K562 (cell line): ENCODE results near the gene RTF2. TPM values are rescaled to one million over a fixed set of nuclear protein-coding genes. Genes with fewer than 3 reads are reported as not detected.

Source experiments
- ATAC-seq: fragments of 200-7000 bp; cut with Tn5 transposase; 3 replicates; pipeline ENCODE4 v1.9.1; 2020; ENCODE audit warnings: moderate library complexity
- BruUV-seq: library from RNA; stranded (reverse); fragments of 400-500 nt; replicated peaks from 2 replicates; lab custom pipeline; 2021; lab: Mats Ljungman, UMichigan
- CTCF ChIA-PET: fragments of 300-600 bp; formaldehyde crosslinking; extraction: SDS; loops from one replicate; lab custom pipeline; 2021; ENCODE audit warnings: low intra/inter-chr PET ratio; lab: Yijun Ruan, JAX
- POLR2A ChIA-PET: fragments of 300-600, 350-650 bp; sonication (Branson Sonifier 250); formaldehyde crosslinking; extraction: SDS; loops from one replicate; lab custom pipeline; 2021; ENCODE audit warnings: antibody characterized with exemption, inconsistent platforms; lab: Yijun Ruan, JAX
- DNase-seq, 4 experiments: peaks; one replicate each; pipeline versions ENCODE4 v3.0.0 to v3.0.0-alpha.2; 2011 to 2018; ENCODE audit warnings: low spot score in 3 of 4, mixed read lengths in 3 of 4; ENCODE audit errors: extremely low read depth in 1 of 4
- FAIRE-seq: peaks from 2 replicates; lab custom pipeline; 2011; peaks lifted over from hg19 to GRCh38; lab: Jason Lieb, UNC
- H2AFZ ChIP-seq: 2 replicates; pipeline ENCODE4 v1.6.0; 2011; ENCODE audit warnings: low read depth, low read length, control low read depth, inconsistent platforms
- H3K27ac ChIP-seq: fragments of 200-600 bp; 3 replicates; pipeline ENCODE4 v1.8.0; 2011; ENCODE audit warnings: low read depth, mild to moderate bottlenecking, control low read depth, inconsistent platforms, low read length, moderate library complexity, mixed read lengths; ENCODE audit errors: extremely low read depth
- H3K27me3 ChIP-seq, 2 experiments: fragments of 300-600 bp in 1 of 2; 2 replicates in 1 of 2; 3 replicates in 1 of 2; pipeline versions ENCODE4 v1.6.0 to v1.8.0; 2011; ENCODE audit warnings: inconsistent platforms in 2 of 2, low read length in 2 of 2, mild to moderate bottlenecking in 1 of 2, mixed read lengths in 1 of 2, moderate library complexity in 1 of 2; ENCODE audit not compliant: control insufficient read depth in 2 of 2, insufficient read depth in 2 of 2
- H3K36me3 ChIP-seq: fragments of 300-600 bp; 3 replicates; pipeline ENCODE4 v1.8.0; 2011; ENCODE audit warnings: mild to moderate bottlenecking, low read length, inconsistent platforms; ENCODE audit not compliant: control insufficient read depth, insufficient read depth
- H3K4me1 ChIP-seq, 2 experiments: fragments of 200-600 bp in 1 of 2; replicated peaks in 1 of 2; 2 replicates in 1 of 2; 3 replicates in 1 of 2; pipeline versions ENCODE4 v1.5.1 to v1.8.0; 2011; ENCODE audit warnings: inconsistent platforms in 2 of 2, low read length in 2 of 2, mild to moderate bottlenecking in 1 of 2, mixed read lengths in 1 of 2, moderate library complexity in 1 of 2; ENCODE audit not compliant: control insufficient read depth in 2 of 2, insufficient read depth in 2 of 2
- H3K4me2 ChIP-seq: 2 replicates; pipeline ENCODE4 v1.6.1; 2011; ENCODE audit warnings: low read length, control low read depth, inconsistent platforms, mixed read lengths; ENCODE audit not compliant: insufficient read depth
- H3K4me3 ChIP-seq: fragments of 200-600 bp; sonication (generic), shearing (Covaris generic); 2 replicates; pipeline ENCODE4 v1.5.1; 2016; ENCODE audit warnings: control low read depth, inconsistent platforms
- H3K79me2 ChIP-seq: fragments of 200-600 bp; 3 replicates; pipeline ENCODE4 v1.8.0; 2011; ENCODE audit warnings: low read length, inconsistent platforms; ENCODE audit not compliant: control insufficient read depth, insufficient read depth
- H3K9ac ChIP-seq, 2 experiments: 2 replicates each; pipeline versions ENCODE4 v1.6.0 to v1.6.1; 2011; ENCODE audit warnings: low read depth in 2 of 2, low read length in 2 of 2, control low read depth in 1 of 2, inconsistent platforms in 1 of 2, mild to moderate bottlenecking in 1 of 2, mixed read lengths in 1 of 2; ENCODE audit not compliant: insufficient read depth in 1 of 2
- H3K9me1 ChIP-seq: one replicate; pipeline ENCODE4 v1.6.0; 2011; ENCODE audit warnings: inconsistent platforms, mild to moderate bottlenecking, low read length, moderate library complexity; ENCODE audit not compliant: control insufficient read depth, insufficient read depth
- H3K9me3 ChIP-seq: replicated peaks from 2 replicates; pipeline ENCODE4 v1.5.1; 2011; ENCODE audit warnings: low read depth, low read length, inconsistent platforms; ENCODE audit not compliant: control insufficient read depth, insufficient read depth
- H4K20me1 ChIP-seq: replicated peaks from 2 replicates; pipeline ENCODE4 v1.6.1; 2011; ENCODE audit warnings: low read length, inconsistent platforms, mixed read lengths; ENCODE audit not compliant: control insufficient read depth, insufficient read depth
- MAFG ChIP-seq: fragments of 450-650 bp; conservative IDR thresholded peaks from 2 replicates; pipeline ENCODE4 v1.6.1; 2016; ENCODE audit warnings: missing genetic modification characterization, missing compliant biosample characterization
- STAG1 ChIP-seq: sonication (generic); formaldehyde crosslinking; IDR thresholded peaks from 2 replicates; pipeline ENCODE4 v1.5.0; 2020; ENCODE audit warnings: missing genetic modification reagents, borderline replicate concordance
- WHSC1 ChIP-seq: IDR thresholded peaks from one replicate; pipeline ENCODE4 v1.6.1; 2012; ENCODE audit warnings: low read length, control low read depth, inconsistent platforms
- ZNF696 ChIP-seq: fragments of 250-450 bp; sonication (Bioruptor Pico); conservative IDR thresholded peaks from 2 replicates; pipeline ENCODE4 v1.4.0; 2020; ENCODE audit warnings: mild to moderate bottlenecking, moderate library complexity
- WGBS: fragments of 100-300 bp; shearing (Covaris generic); methylation state at CpG from one replicate; pipeline ENCODE4 v1.1.6; 2016; ENCODE audit warnings: low coverage, mixed read lengths; ENCODE audit not compliant: insufficient coverage; ENCODE audit errors: missing lambda C conversion rate; 5-methylcytosine and 5-hydroxymethylcytosine counted together
- in situ Hi-C: fragments of 300-500 bp; cut with MboI; formaldehyde crosslinking; loops from 4 replicates; pipeline ENCODE4 v1.15.0; 2018; ENCODE audit warnings: inconsistent platforms, mixed read lengths
- intact Hi-C: fragments of 100-400 bp; cut with micrococcal nuclease; formaldehyde crosslinking; loops from 2 replicates; pipeline ENCODE4 v1.14.2; 2022
- polyA plus RNA-seq, 8 experiments: library from polyadenylated mRNA; depleted of rRNA in 4 of 8; stranded (reverse) in 5 of 8; unstranded in 3 of 8; fragments of >200 nt; fragmentation: Nextera tagmentation in 2 of 8; fragmentation: Illumina TruSeq in 1 of 8; extraction: Ambion mirVana in 2 of 8; extraction: Trizol in 1 of 8; gene quantifications; 2 replicates each; pipeline versions ENCODE4 v1.2.1 to v1.2.3, GENCODE V29; 2011 to 2014; ENCODE audit warnings: inconsistent platforms in 1 of 8, missing spikeins in 1 of 8
- total RNA-seq, 7 experiments: library from RNA; depleted of rRNA in 6 of 7; stranded (reverse); fragments of >200 nt in 6 of 7; fragmentation: Illumina TruSeq in 2 of 7; extraction: Trizol in 2 of 7; gene quantifications; 2 replicates each; pipeline versions ENCODE4 v1.2.1 to v1.2.3, GENCODE V29; 2011 to 2021; ENCODE audit warnings: low replicate concordance in 1 of 7
- TF ChIP-seq, protein P1 (sequence below): sonication (generic); formaldehyde crosslinking; IDR thresholded peaks from 2 replicates; pipeline ENCODE4 v1.9.0; 2022; ENCODE audit warnings: mild to moderate bottlenecking, missing genetic modification reagents

RTF2 gene
- total and polyA plus RNA-seq, 9 of the 15 experiments (the other 6 are each of a cell fraction or from before 2014, with no cell fraction given): 67.0 to 177 (median 84.9) TPM

GRCh38 chr20:56428881-56429280 is 39.5 kb upstream of the RTF2 start:
- TF ChIP-seq MAFG (tag) (no peak), WHSC1 (no peak), ZNF696 (CRISPR knock-in tag) (no peak), STAG1 (CRISPR knock-in tag) (no peak)
- TF ChIP-seq, protein P1, sequence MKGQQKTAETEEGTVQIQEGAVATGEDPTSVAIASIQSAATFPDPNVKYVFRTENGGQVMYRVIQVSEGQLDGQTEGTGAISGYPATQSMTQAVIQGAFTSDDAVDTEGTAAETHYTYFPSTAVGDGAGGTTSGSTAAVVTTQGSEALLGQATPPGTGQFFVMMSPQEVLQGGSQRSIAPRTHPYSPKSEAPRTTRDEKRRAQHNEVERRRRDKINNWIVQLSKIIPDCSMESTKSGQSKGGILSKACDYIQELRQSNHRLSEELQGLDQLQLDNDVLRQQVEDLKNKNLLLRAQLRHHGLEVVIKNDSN (CRISPR knock-in tag): no peak
- ChIA-PET POLR2A (interaction anchor here (0.6 to 2.2 kb wide), 11 partner anchors 9 to 188 kb away, joined by 3 to 12 read pairs (median 5); partner anchors contain the start of genes AURKA, CASS4 and CSTF1), CTCF (no interaction called here)
- peaks cover 31% of the 10 kb centered on the region for H4K20me1 ChIP-seq
- no peak overlapping the region for H2AFZ ChIP-seq
- peak overlapping the region; percentile 4 to 66; a peak in 1 of 4 replicates for H3K9ac ChIP-seq
- DNase-seq (no peak), FAIRE-seq (no peak), ATAC-seq (peak; percentile 4; the same call in 1 of the 3 replicates)
- no peaks in the 10 kb centered on the region for H3K27me3 ChIP-seq
- H3K79me2 ChIP-seq: peaks cover 99% of the 10 kb centered on the region
- peaks cover 26 to 57% of the 10 kb centered on the region in 2 experiments for H3K4me1 ChIP-seq
- peak overlapping the region; percentile 50 for H3K27ac ChIP-seq
- H3K4me2 ChIP-seq: peak overlapping the region; percentile 64
- no peak overlapping the region for H3K4me3 ChIP-seq
- intact Hi-C loops (loop anchor here (2.0 kb wide), 1 partner anchor 16 kb away; the partner anchor contains the start of gene CASS4), in situ Hi-C loops (no loop called here)
- H3K9me3 ChIP-seq: no peaks in the 10 kb centered on the region
- no TSS peak for BruUV-seq
- H3K9me1 ChIP-seq: no peaks in the 10 kb centered on the region
- 57% methylated on average over 8 of the region's 8 CpGs for WGBS
- H3K36me3 ChIP-seq: peaks cover 87% of the 10 kb centered on the region
